ENCODE data around the gene PHYKPL.

The PHYKPL gene

DNA sequence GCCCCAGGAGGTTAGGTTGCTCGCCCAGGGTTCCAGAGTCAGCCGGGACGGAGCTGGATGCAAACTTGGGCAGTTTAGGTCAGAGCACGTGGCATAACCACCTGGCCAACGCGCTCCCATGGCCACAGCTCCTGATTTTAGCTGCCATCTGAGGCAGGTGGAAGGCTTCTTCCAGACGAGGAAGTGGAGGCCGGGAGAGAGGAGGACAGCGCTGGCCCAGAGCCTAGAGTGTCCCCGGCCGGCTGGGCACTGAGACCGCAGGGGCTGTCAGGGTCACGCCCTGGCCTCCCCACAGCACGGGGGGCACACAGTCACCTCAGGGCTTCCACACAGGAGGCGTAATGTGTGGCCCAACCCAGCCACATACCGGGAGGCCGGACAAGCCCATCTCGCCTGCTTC is 16.1 kb upstream of the PHYKPL start:
- no peaks in the 10 kb centered on the region for H3K79me2 ChIP-seq (ENCODE audit: insufficient read depth, low read depth)
- no peaks in the 10 kb centered on the region for H3K36me3 ChIP-seq (ENCODE audit: insufficient read depth)
- H2AFZ ChIP-seq (ENCODE audit: low read depth), result no peak overlapping the region
- no peaks in the 10 kb centered on the region for H4K20me1 ChIP-seq (ENCODE audit: insufficient read depth)
- H3K9ac ChIP-seq, result no peak overlapping the region
- TF ChIP-seq, protein P1, sequence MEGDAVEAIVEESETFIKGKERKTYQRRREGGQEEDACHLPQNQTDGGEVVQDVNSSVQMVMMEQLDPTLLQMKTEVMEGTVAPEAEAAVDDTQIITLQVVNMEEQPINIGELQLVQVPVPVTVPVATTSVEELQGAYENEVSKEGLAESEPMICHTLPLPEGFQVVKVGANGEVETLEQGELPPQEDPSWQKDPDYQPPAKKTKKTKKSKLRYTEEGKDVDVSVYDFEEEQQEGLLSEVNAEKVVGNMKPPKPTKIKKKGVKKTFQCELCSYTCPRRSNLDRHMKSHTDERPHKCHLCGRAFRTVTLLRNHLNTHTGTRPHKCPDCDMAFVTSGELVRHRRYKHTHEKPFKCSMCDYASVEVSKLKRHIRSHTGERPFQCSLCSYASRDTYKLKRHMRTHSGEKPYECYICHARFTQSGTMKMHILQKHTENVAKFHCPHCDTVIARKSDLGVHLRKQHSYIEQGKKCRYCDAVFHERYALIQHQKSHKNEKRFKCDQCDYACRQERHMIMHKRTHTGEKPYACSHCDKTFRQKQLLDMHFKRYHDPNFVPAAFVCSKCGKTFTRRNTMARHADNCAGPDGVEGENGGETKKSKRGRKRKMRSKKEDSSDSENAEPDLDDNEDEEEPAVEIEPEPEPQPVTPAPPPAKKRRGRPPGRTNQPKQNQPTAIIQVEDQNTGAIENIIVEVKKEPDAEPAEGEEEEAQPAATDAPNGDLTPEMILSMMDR (conservative IDR thresholded peaks at IDR 0.05; ENCODE audit: low read depth, low read length), result no peak
- no peaks in the 10 kb centered on the region for H3K27me3 ChIP-seq (ENCODE audit: insufficient read depth, low read depth)
- no peak overlapping the region for H3K4me3 ChIP-seq (IDR thresholded peaks at IDR 0.05; ENCODE audit: insufficient read depth, low read depth, low read length)
- no peak overlapping the region for H3K27ac ChIP-seq
- no peak overlapping the region for H3K4me2 ChIP-seq
- no peaks in the 10 kb centered on the region for H3K4me1 ChIP-seq (ENCODE audit: low read depth, poor library complexity, severe bottlenecking)

- H3K4me2 ChIP-seq, result no peak overlapping the region
- H4K20me1 ChIP-seq (ENCODE audit: insufficient read depth), result no peaks in the 10 kb centered on the region
- no peaks in the 10 kb centered on the region for H3K36me3 ChIP-seq (ENCODE audit: insufficient read depth)
- TF ChIP-seq, protein P1 (conservative IDR thresholded peaks at IDR 0.05; ENCODE audit: low read depth, low read length), result no peak
- H2AFZ ChIP-seq (ENCODE audit: low read depth), result no peak overlapping the region
- H3K27me3 ChIP-seq (ENCODE audit: insufficient read depth, low read depth), result no peaks in the 10 kb centered on the region
- H3K4me3 ChIP-seq (IDR thresholded peaks at IDR 0.05; ENCODE audit: insufficient read depth, low read depth, low read length), result no peak overlapping the region
- H3K27ac ChIP-seq, result no peak overlapping the region
- no peaks in the 10 kb centered on the region for H3K4me1 ChIP-seq (ENCODE audit: low read depth, poor library complexity, severe bottlenecking)
- H3K9ac ChIP-seq, result no peak overlapping the region
- no peaks in the 10 kb centered on the region for H3K79me2 ChIP-seq (ENCODE audit: insufficient read depth, low read depth)
Measured at GRCh38 chr5:178247481-178248456, 15.2 kb upstream of the PHYKPL start.

DNA sequence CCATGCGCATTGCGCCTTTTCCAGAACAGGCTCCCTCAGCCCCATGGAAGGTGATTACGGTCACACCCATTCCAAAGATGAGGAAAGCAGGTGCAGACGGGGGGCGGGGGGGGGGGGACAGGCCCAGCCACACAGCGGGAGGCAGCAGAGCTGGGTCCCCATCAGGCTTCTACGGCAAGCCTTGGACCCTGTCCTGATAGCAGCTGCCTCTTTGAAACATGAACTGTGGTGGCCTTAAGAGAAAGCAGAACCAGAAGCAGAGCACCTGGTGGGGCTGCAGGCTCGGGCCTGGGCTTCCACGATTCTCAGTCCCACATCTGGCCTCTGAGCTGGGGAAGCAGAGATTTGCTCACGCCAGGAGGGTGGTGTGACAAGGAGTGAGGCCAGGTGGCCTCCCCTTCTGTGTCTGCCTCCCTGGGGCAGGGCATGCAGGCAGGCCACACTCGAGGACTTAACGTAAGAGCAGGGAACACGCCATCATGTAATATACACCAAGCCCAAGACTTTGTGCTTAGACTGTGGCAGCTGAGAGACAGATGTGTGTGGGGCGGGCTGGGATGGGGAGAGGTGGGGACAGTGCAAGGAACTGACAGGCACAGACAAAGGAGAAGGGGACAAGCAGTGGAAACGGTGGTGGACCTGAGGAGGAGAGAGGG is 14.2 kb upstream of the PHYKPL start:
- Histone ChIP-seq H3K4me2 (no peak overlapping the region), H3K9ac (no peak overlapping the region), H3K27me3 (ENCODE audit: insufficient read depth, low read depth) (no peaks in the 10 kb centered on the region), H3K79me2 (ENCODE audit: insufficient read depth, low read depth) (no peaks in the 10 kb centered on the region), H4K20me1 (ENCODE audit: insufficient read depth) (no peaks in the 10 kb centered on the region), H3K36me3 (ENCODE audit: insufficient read depth) (no peaks in the 10 kb centered on the region), H3K27ac (no peak overlapping the region), H3K4me1 (ENCODE audit: low read depth, poor library complexity, severe bottlenecking) (no peaks in the 10 kb centered on the region), H3K4me3 (IDR thresholded peaks at IDR 0.05; ENCODE audit: insufficient read depth, low read depth, low read length) (no peak overlapping the region), H2AFZ (ENCODE audit: low read depth) (no peak overlapping the region)
- TF ChIP-seq, protein P1 (conservative IDR thresholded peaks at IDR 0.05; ENCODE audit: low read depth, low read length), result no peak

- H3K79me2 ChIP-seq (ENCODE audit: insufficient read depth, low read depth), result no peaks in the 10 kb centered on the region
- H3K4me3 ChIP-seq (IDR thresholded peaks at IDR 0.05; ENCODE audit: insufficient read depth, low read depth, low read length), result no peak overlapping the region
- no peaks in the 10 kb centered on the region for H3K36me3 ChIP-seq (ENCODE audit: insufficient read depth)
- H3K9ac ChIP-seq, result no peak overlapping the region
- no peak overlapping the region for H3K4me2 ChIP-seq
- no peaks in the 10 kb centered on the region for H3K27me3 ChIP-seq (ENCODE audit: insufficient read depth, low read depth)
- H3K27ac ChIP-seq, result no peak overlapping the region
- no peaks in the 10 kb centered on the region for H4K20me1 ChIP-seq (ENCODE audit: insufficient read depth)
- no peaks in the 10 kb centered on the region for H3K4me1 ChIP-seq (ENCODE audit: low read depth, poor library complexity, severe bottlenecking)
- TF ChIP-seq, protein P1 (conservative IDR thresholded peaks at IDR 0.05; ENCODE audit: low read depth, low read length), result no peak
- H2AFZ ChIP-seq (ENCODE audit: low read depth), result no peak overlapping the region
Measured at GRCh38 chr5:178245389-178245788, 12.8 kb upstream of the PHYKPL start.

All from KMS-11 (cell line).